GM12873 (cell line): ENCODE data around the gene SH3PXD2A.

Experiments
- CTCF ChIP-seq: IDR thresholded peaks from 2 replicates; pipeline ENCODE4 v1.5.1; 2012; ENCODE audit warnings: low read depth, mild to moderate bottlenecking, moderate library complexity, low read length, control low read depth; ENCODE audit not compliant: insufficient read depth; ENCODE audit errors: missing control alignments

SH3PXD2A gene

GRCh38 chr10:103580430-103580829, 274.9 kb downstream of the SH3PXD2A start:
- TF ChIP-seq CTCF = no peak

- TF ChIP-seq CTCF = peak; percentile 12
Observed at GRCh38 chr10:103580011-103580410, 275.4 kb downstream of the SH3PXD2A start.

- no peak for TF ChIP-seq CTCF
Observed at GRCh38 chr10:103578782-103579382, 276.5 kb downstream of the SH3PXD2A start.

- TF ChIP-seq CTCF = no peak
Observed at GRCh38 chr10:103576862-103577261, 278.5 kb downstream of the SH3PXD2A start.

GRCh38 chr10:103576076-103576471, 279.3 kb downstream of the SH3PXD2A start:
- no peak for TF ChIP-seq CTCF

- no peak for TF ChIP-seq CTCF
Observed at GRCh38 chr10:103575416-103576075, 279.8 kb downstream of the SH3PXD2A start.

GRCh38 chr10:103574097-103575061, 281.0 kb downstream of the SH3PXD2A start:
- no peak for TF ChIP-seq CTCF
